GM12874 (cell line): ENCODE results near the gene POP7.

Source experiments
- TF ChIP-seq, protein P1 (sequence below): IDR thresholded peaks from 2 replicates; pipeline ENCODE4 v1.5.1; 2011; ENCODE audit warnings: low read depth, mild to moderate bottlenecking, control low read depth, low read length, moderate library complexity; ENCODE audit not compliant: insufficient read depth

Gene POP7

DNA sequence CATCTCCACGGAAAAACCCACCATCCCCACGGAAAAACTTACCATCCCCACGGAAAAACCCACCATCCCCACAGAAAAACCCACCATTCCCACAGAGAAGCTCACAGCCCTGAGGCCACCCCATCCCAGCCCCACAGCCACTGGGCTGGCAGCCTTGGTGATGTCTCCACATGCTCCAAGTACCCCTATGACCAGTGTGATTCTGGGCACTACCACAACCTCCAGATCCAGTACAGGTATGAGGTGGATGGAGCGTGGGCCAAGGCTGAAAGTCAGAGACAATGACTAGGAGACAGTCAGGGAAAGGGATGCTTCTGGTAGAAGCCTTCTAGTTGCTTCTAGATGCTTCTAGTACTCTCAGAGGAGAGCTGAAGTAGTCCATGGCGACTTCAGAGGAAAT is 47.1 kb downstream of the POP7 start:
- TF ChIP-seq, protein P1, sequence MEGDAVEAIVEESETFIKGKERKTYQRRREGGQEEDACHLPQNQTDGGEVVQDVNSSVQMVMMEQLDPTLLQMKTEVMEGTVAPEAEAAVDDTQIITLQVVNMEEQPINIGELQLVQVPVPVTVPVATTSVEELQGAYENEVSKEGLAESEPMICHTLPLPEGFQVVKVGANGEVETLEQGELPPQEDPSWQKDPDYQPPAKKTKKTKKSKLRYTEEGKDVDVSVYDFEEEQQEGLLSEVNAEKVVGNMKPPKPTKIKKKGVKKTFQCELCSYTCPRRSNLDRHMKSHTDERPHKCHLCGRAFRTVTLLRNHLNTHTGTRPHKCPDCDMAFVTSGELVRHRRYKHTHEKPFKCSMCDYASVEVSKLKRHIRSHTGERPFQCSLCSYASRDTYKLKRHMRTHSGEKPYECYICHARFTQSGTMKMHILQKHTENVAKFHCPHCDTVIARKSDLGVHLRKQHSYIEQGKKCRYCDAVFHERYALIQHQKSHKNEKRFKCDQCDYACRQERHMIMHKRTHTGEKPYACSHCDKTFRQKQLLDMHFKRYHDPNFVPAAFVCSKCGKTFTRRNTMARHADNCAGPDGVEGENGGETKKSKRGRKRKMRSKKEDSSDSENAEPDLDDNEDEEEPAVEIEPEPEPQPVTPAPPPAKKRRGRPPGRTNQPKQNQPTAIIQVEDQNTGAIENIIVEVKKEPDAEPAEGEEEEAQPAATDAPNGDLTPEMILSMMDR: no peak

DNA sequence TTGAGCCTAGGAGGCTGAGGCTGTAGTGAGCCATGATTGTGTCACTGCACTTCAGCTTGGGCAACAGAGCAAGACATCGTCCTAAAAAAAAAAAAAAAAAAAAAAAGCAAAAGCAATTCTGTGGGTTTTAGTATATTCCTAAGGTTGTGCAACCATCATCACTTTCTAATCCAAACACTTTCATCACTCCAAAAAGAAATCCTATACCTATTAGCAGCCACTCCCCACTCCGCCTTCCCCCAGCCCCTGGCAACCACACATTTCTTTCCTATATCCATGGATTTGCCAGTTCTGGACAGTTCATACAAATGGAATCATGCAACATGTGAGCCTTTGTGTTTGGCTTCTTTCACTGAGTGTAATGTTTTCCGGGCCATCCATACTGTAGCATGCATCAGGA is 47.8 kb downstream of the POP7 start:
- TF ChIP-seq, protein P1: no peak
